Stimulated activated CD8-positive, alpha-beta memory T cell treated with anti-CD3 and anti-CD28 coated beads, Interleukin-4, amount 100 ng/mL, for 1 hour (primary cell): Measurements from ENCODE around the gene COPS3.
"Not testable (repeated sequence)": the region's sequence is repeated elsewhere in the genome, so short reads cannot be mapped to it uniquely, and the experiment has no call there.

Experiments used
- DNase-seq, 2 donors: peaks; one replicate each; pipeline ENCODE4 v3.0.0-alpha.2; 2020; ENCODE audit warnings: low read depth in 2 of 2, low spot score in 1 of 2

COPS3 gene

DNA sequence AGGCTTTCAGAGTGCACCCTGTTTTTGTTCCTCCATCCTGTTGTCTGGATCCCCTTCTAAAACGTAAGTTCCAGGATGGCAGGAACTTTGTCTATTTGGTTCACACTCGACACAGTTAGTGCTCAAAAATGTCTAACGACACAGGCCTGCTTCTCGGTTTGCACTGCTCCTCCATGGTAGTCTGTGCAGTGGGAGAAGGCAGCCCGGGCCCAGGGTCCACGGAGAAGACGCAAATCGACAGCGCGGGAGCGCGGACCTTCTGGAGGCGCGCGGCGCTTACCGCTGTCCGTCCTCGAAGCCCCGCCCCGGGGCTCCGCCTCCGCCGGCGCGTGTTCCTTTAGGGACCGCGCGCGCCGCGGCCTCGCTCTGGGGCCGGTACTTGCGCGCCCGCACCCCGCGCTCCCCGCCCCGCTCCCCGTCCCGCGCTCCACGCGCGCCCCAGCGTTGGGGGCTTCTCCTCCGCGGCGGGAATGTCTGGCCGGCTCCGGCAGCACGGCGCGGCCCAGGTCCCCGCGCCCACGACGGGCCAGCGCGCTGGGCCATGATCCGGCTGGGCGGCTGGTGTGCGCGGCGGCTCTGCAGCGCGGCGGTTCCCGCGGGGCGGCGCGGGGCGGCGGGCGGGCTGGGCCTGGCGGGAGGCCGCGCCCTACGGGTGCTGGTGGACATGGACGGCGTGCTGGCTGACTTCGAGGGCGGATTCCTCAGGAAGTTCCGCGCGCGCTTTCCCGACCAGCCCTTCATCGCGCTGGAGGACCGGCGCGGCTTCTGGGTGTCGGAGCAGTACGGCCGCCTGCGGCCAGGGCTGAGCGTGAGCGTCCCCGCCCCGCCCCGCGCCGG lies 22.2 kb upstream of the COPS3 start, which contains the start of gene NT5M:
TSS of gene NT5M (plus strand) at position 364 of the 837 bp plus-strand sequence. CDS start at position 542, 178 bp downstream.
- peak in 1 of 2 donors; percentile 38 for DNase-seq

DNA sequence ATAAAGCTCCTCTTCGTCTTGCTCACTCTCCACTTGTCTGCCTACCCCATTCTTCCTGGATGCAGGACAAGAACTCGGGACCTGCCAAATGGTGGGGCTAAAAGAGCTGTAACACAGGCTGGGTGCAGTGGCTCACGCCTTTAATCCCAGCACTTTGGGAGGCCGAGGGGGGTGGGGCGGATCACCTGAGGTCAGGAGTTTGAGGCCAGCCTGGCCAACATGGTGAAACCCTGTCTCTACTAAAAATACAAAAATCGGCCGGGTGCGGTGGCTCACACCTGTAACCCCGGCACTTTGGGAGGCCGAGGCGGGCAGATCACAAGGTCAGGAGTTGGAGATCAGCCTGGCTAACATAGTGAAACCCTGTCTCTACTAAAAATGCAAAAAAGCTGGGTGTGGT lies 20.6 kb upstream of the COPS3 start:
- not testable (repeated sequence) for DNase-seq

GRCh38 chr17:17300624-17301568 lies 19.9 kb upstream of the COPS3 start:
- no peak for DNase-seq

- DNase-seq = no peak
Measured at GRCh38 chr17:17298108-17298507, 17.1 kb upstream of the COPS3 start.

DNA sequence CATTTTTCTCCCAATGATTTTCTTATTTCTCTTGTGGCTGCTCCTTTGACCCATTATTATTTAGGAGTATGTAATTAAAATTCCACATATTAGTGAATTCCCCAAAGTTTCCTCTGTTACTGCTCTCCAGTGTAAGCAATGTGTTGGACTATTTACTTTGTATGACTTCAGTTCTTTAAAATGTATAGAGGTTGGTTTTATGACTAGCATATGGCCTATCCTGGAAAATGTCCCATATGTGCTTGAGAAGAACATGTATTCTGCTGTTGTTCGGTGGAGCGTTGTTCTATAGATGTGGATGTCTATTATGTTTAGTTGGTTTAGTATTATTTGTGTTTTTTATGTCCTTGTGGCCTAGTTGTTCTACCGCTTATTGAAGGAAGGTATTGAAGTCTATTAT lies 16.2 kb upstream of the COPS3 start:
- no peak for DNase-seq

GRCh38 chr17:17295141-17295540 lies 14.1 kb upstream of the COPS3 start:
- DNase-seq = no peak

DNA sequence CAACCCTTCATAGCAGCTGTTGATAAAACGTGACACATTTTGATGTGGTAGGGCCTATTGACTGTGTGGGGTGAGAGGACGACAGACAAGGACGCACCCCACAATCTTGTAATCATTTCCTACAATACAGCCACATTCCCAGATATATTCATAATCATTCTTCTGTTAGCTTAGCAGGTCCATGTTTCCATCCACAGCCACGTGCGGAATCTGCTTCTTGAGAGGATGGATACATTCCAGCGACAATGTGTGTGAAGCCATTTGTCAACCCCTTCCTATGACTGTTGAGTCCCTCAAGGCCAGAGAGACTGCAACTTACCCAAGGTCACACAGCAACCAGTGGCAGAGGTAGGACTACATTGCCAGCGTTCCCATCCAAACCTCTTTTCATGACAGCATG lies 8.7 kb upstream of the COPS3 start:
- DNase-seq = no peak

- DNase-seq = no peak
Measured at GRCh38 chr17:17289086-17289485, 8.0 kb upstream of the COPS3 start.

DNA sequence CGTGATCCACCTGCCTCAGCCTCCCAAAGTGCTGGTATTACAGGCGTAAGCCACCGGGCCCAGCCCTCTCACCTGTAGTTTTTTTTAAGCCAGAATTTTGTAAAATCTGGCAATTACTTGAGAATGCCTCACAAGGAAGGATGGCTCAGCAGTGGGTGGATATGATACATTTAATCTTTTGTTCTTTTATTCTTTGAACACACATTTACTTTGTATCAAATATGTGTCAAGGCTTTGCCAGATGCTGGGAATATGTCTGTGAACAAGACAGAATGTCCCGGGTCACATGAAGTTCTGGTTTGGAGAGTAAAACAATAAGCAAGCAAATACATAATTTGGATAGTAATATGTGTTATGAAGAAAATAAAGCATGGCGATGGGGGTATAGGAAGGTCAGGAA lies 4.9 kb upstream of the COPS3 start:
- no peak for DNase-seq

GRCh38 chr17:17279316-17279715 lies 1.7 kb downstream of the COPS3 start:
- no peak for DNase-seq

GRCh38 chr17:17277431-17277830 lies 3.6 kb downstream of the COPS3 start:
- not testable (repeated sequence) for DNase-seq

- no peak for DNase-seq
Measured at GRCh38 chr17:17275971-17276370, 5.1 kb downstream of the COPS3 start.

- no peak for DNase-seq
Measured at GRCh38 chr17:17269926-17270773, 10.9 kb downstream of the COPS3 start.

GRCh38 chr17:17264430-17264829 lies 16.6 kb downstream of the COPS3 start:
- no peak for DNase-seq

DNA sequence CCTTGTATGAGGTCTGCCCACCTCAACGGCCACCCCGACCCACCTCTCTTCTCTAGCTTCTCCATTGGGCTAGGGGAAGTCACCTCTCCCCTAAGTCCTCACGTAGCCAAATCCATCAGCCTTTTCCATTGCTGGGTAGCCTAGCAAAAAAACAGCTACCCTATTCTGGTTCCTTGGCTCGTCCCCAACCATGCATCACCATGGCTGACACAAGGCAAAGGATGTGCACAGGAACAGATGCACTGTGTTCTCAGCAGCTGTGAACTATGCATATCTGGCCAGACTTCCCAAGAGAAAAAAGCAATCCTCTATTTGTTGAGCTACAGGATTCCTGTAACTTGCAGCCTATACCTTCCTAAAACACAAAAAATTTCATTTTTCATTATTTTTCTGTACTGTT lies 22.0 kb downstream of the COPS3 start:
- no peak for DNase-seq

- no peak for DNase-seq
Measured at GRCh38 chr17:17258011-17258410, 23.0 kb downstream of the COPS3 start.

DNA sequence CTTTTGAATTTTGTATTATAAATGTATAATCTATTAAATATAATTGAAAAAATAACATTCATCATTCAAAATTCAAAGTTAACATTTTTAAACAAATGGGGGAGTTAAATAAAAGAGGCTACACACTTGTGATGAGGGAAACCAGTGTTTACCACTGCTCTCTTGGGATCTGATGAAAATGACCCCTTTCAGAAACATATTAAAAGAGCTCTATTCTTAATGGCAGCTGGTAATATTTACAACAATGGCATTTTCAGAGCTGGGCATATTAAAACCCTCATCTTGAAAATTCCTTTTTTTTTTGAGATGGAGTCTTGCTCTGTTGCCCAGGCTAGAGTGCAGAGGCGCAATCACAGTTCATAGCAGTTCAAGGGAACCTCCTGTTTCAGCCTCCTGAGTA lies 24.7 kb downstream of the COPS3 start:
- DNase-seq = no peak

- DNase-seq = not testable (repeated sequence)
Measured at GRCh38 chr17:17255689-17256088, 25.4 kb downstream of the COPS3 start.

GRCh38 chr17:17254036-17254435 lies 27.0 kb downstream of the COPS3 start:
- no peak for DNase-seq

DNA sequence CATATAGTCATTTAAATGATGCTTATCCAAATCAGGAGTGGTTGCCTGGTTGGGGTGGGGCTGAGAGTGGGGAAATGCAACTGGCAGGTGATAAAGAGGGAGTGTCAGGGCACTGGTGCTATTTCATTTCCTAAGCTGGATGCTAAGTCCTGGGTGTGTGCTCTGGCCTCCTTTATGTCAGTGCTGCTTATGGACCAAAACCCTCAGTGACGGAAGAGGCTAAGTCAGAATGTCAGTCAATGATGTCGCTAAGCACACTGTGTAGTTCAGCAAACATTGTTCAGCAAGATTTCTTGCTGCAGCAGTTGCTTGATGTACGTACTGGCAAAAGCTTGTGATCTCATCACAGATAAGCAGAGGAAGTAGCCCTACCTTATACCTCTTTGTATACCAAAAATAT lies 27.6 kb downstream of the COPS3 start:
- no peak for DNase-seq

DNA sequence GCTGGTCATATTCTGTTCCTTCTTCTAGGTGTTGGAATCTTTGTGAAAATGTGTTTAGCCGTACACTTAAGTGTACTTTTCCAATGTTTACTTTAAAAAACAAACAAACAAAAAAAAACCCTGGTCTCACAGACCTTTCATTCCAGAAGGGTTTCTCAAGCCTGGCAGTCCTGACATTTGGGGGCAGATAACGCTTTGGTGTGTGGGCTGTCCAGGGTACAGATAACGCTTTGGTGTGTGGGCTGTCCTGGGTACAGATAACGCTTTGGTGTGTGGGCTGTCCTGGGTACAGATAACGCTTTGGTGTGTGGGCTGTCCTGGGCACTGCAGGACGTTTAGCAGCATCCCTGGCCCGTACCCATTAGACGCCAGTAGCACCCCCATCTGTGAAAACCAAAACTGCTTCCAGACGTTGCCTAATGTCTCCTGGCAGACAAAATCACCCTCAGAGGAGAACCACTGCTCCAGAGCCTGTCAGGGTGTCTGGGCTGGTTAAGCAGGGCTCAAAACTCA lies 28.8 kb downstream of the COPS3 start:
- no peak for DNase-seq
